ENCODE results near the gene KIRREL2.

The KIRREL2 gene

DNA sequence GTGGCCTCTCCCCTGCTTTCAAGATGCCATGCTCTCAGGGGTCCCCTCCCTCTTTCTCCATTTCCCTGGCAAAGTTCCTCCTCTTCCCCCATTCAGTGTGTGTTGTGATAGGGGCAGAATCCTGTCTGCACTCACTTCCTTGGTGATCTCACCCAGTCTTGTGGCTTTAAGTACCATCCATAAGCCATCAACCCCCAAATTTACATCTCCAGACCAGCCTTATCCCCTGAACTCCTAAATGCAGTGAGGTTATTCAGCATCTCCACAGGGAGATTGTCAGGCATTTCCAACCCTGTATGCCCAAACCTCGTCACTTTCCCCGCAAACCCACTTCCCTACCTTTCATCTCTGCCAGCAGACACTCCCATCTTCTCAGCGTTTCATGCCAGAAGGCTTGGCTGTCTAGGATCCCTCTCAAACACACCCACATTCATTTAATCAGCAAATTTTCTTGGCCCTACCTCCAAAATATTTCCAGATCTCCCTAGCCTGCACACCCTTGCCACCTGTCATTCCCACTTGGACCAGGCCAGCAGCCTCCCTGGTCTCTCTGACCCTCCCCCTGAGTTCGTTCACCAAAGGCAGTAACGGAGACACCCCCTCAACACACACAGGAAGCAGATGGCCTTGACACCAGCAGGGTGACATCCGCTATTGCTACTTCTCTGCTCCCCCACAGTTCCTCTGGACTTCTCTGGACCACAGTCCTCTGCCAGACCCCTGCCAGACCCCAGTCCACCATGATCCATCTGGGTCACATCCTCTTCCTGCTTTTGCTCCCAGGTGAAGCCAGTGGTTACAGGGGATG, 45.3 kb downstream of the KIRREL2 start, which contains the start of gene HCST (continued):
- TF ChIP-seq, protein P1, sequence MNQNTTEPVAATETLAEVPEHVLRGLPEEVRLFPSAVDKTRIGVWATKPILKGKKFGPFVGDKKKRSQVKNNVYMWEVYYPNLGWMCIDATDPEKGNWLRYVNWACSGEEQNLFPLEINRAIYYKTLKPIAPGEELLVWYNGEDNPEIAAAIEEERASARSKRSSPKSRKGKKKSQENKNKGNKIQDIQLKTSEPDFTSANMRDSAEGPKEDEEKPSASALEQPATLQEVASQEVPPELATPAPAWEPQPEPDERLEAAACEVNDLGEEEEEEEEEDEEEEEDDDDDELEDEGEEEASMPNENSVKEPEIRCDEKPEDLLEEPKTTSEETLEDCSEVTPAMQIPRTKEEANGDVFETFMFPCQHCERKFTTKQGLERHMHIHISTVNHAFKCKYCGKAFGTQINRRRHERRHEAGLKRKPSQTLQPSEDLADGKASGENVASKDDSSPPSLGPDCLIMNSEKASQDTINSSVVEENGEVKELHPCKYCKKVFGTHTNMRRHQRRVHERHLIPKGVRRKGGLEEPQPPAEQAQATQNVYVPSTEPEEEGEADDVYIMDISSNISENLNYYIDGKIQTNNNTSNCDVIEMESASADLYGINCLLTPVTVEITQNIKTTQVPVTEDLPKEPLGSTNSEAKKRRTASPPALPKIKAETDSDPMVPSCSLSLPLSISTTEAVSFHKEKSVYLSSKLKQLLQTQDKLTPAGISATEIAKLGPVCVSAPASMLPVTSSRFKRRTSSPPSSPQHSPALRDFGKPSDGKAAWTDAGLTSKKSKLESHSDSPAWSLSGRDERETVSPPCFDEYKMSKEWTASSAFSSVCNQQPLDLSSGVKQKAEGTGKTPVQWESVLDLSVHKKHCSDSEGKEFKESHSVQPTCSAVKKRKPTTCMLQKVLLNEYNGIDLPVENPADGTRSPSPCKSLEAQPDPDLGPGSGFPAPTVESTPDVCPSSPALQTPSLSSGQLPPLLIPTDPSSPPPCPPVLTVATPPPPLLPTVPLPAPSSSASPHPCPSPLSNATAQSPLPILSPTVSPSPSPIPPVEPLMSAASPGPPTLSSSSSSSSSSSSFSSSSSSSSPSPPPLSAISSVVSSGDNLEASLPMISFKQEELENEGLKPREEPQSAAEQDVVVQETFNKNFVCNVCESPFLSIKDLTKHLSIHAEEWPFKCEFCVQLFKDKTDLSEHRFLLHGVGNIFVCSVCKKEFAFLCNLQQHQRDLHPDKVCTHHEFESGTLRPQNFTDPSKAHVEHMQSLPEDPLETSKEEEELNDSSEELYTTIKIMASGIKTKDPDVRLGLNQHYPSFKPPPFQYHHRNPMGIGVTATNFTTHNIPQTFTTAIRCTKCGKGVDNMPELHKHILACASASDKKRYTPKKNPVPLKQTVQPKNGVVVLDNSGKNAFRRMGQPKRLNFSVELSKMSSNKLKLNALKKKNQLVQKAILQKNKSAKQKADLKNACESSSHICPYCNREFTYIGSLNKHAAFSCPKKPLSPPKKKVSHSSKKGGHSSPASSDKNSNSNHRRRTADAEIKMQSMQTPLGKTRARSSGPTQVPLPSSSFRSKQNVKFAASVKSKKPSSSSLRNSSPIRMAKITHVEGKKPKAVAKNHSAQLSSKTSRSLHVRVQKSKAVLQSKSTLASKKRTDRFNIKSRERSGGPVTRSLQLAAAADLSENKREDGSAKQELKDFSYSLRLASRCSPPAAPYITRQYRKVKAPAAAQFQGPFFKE (tag by site-specific recombination; IDR thresholded peaks at IDR 0.05; ENCODE audit: borderline replicate concordance), result no peak
- no peak for TF ChIP-seq SALL2 (tag by site-specific recombination; IDR thresholded peaks at IDR 0.05; ENCODE audit: borderline replicate concordance)
- TF ChIP-seq, protein P2, sequence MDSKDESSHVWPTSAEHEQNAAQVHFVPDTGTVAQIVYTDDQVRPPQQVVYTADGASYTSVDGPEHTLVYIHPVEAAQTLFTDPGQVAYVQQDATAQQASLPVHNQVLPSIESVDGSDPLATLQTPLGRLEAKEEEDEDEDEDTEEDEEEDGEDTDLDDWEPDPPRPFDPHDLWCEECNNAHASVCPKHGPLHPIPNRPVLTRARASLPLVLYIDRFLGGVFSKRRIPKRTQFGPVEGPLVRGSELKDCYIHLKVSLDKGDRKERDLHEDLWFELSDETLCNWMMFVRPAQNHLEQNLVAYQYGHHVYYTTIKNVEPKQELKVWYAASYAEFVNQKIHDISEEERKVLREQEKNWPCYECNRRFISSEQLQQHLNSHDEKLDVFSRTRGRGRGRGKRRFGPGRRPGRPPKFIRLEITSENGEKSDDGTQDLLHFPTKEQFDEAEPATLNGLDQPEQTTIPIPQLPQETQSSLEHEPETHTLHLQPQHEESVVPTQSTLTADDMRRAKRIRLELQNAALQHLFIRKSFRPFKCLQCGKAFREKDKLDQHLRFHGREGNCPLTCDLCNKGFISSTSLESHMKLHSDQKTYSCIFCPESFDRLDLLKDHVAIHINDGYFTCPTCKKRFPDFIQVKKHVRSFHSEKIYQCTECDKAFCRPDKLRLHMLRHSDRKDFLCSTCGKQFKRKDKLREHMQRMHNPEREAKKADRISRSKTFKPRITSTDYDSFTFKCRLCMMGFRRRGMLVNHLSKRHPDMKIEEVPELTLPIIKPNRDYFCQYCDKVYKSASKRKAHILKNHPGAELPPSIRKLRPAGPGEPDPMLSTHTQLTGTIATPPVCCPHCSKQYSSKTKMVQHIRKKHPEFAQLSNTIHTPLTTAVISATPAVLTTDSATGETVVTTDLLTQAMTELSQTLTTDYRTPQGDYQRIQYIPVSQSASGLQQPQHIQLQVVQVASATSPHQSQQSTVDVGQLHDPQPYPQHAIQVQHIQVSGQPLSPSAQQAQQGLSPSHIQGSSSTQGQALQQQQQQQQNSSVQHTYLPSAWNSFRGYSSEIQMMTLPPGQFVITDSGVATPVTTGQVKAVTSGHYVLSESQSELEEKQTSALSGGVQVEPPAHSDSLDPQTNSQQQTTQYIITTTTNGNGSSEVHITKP (tag by site-specific recombination; IDR thresholded peaks at IDR 0.05), result peak; percentile 53
- TF ChIP-seq ZBTB17 (tag by site-specific recombination; IDR thresholded peaks at IDR 0.05), result peak; percentile 31; the same call in 1 of the 2 replicates
- TF ChIP-seq, protein P3, sequence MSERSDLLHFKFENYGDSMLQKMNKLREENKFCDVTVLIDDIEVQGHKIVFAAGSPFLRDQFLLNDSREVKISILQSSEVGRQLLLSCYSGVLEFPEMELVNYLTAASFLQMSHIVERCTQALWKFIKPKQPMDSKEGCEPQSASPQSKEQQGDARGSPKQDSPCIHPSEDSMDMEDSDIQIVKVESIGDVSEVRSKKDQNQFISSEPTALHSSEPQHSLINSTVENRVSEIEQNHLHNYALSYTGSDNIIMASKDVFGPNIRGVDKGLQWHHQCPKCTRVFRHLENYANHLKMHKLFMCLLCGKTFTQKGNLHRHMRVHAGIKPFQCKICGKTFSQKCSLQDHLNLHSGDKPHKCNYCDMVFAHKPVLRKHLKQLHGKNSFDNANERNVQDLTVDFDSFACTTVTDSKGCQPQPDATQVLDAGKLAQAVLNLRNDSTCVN (tag by site-specific recombination; optimal IDR thresholded peaks at IDR 0.05), result peak; percentile 15

DNA sequence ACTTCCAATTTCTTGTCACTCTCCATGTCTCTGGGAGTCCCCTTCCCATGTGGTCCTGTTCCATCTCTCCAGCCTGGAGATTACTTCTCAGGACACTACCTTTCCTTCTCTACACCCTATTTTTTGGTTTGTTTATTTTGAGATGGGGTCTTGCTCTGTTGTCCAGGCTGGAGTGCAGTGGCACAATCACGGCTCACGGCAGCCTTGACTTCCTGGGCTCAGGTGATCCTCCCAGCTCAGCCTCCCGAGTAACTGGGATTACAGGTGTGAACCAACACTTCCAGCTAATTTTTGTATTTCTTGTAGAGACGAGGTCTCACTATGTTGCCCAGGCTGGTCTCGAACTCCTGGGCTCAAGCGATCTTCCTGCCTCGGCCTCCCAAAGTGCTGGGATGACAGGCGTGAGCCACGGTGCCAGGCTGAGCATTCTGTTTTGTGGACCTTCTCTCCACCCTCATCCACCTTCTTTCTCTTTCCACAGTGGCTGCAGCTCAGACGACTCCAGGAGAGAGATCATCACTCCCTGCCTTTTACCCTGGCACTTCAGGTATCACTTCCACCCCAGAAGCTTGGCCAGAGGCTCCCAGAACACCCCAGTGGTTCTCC, 46.3 kb downstream of the KIRREL2 start:
- Histone ChIP-seq H3K36me3 (ENCODE audit: control insufficient read depth in 2 of 2, insufficient read depth in 1 of 2, low read length in 2 of 2) (peaks cover 4 to 6% of the 10 kb centered on the region in 2 experiments), H3K4me3 (ENCODE audit: low read depth, low read length) (no peak overlapping the region), H3K4me1 (ENCODE audit: control insufficient read depth, insufficient read depth, low read length) (peaks cover 14% of the 10 kb centered on the region), H3K27ac (ENCODE audit: extremely low read depth, low read depth, low read length) (peak overlapping the region; percentile 21; the same call in 1 of the 2 replicates), H3K9me3 (ENCODE audit: control insufficient read depth, insufficient read depth, low read depth, low read length) (no peaks in the 10 kb centered on the region)
- POLR2A ChIA-PET, result interaction anchor here (0.8 kb wide), 1 partner anchor 155 kb away, joined by 3 read pairs; the partner anchor contains the start of gene LIN37
- CTCF ChIA-PET, result no interaction called here
- TF ChIP-seq ZNF121 (tag by site-specific recombination; IDR thresholded peaks at IDR 0.05) (peak; percentile 100), ZNF146 (tag by site-specific recombination; IDR thresholded peaks at IDR 0.05) (0 out of 2 replicates have a peak, but pooled peaks have one; percentile 32), ZSCAN23 (tag by site-specific recombination; IDR thresholded peaks at IDR 0.05) (0 out of 2 replicates have a peak, but pooled peaks have one; percentile 5), ZBTB21 (tag by site-specific recombination; IDR thresholded peaks at IDR 0.05) (no peak), ZBTB7A (tag by site-specific recombination; IDR thresholded peaks at IDR 0.05; ENCODE audit: low read depth) (no peak)
- TF ChIP-seq, protein P4, sequence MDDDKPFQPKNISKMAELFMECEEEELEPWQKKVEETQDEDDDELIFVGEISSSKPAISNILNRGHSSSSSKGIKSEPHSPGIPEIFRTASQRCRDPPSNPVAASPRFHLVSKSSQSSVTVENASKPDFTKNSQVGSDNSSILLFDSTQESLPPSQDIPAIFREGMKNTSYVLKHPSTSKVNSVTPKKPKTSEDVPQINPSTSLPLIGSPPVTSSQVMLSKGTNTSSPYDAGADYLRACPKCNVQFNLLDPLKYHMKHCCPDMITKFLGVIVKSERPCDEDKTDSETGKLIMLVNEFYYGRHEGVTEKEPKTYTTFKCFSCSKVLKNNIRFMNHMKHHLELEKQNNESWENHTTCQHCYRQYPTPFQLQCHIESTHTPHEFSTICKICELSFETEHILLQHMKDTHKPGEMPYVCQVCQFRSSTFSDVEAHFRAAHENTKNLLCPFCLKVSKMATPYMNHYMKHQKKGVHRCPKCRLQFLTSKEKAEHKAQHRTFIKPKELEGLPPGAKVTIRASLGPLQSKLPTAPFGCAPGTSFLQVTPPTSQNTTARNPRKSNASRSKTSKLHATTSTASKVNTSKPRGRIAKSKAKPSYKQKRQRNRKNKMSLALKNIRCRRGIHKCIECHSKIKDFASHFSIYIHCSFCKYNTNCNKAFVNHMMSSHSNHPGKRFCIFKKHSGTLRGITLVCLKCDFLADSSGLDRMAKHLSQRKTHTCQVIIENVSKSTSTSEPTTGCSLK (tag by site-specific recombination; IDR thresholded peaks at IDR 0.05), result peak; percentile 55; the same call in 1 of the 2 replicates
- TF ChIP-seq, protein P3 (tag by site-specific recombination; optimal IDR thresholded peaks at IDR 0.05), result no peak
- TF ChIP-seq, protein P5, sequence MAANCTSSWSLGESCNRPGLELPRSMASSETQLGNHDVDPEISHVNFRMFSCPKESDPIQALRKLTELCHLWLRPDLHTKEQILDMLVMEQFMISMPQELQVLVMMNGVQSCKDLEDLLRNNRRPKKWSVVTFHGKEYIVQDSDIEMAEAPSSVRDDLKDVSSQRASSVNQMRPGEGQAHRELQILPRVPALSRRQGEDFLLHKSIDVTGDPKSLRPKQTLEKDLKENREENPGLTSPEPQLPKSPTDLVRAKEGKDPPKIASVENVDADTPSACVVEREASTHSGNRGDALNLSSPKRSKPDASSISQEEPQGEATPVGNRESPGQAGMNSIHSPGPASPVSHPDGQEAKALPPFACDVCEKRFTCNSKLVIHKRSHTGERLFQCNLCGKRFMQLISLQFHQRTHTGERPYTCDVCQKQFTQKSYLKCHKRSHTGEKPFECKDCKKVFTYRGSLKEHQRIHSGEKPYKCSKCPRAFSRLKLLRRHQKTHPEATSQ (tag by site-specific recombination; IDR thresholded peaks at IDR 0.05), result no peak
- TF ChIP-seq, protein P6, sequence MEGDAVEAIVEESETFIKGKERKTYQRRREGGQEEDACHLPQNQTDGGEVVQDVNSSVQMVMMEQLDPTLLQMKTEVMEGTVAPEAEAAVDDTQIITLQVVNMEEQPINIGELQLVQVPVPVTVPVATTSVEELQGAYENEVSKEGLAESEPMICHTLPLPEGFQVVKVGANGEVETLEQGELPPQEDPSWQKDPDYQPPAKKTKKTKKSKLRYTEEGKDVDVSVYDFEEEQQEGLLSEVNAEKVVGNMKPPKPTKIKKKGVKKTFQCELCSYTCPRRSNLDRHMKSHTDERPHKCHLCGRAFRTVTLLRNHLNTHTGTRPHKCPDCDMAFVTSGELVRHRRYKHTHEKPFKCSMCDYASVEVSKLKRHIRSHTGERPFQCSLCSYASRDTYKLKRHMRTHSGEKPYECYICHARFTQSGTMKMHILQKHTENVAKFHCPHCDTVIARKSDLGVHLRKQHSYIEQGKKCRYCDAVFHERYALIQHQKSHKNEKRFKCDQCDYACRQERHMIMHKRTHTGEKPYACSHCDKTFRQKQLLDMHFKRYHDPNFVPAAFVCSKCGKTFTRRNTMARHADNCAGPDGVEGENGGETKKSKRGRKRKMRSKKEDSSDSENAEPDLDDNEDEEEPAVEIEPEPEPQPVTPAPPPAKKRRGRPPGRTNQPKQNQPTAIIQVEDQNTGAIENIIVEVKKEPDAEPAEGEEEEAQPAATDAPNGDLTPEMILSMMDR (tag by site-specific recombination; IDR thresholded peaks at IDR 0.05), result no peak

All from HEK293 (cell line).